Panc1 (cell line): ENCODE measurements around the gene ARAF. TPM values are rescaled to one million over a fixed set of nuclear protein-coding genes. Genes with fewer than 3 reads are reported as not detected.

ENCODE experiments used
- ATAC-seq: fragments of 200-7000 bp; cut with Tn5 transposase; 2 replicates; pipeline ENCODE4 v1.9.1; 2020; ENCODE audit warnings: mild to moderate bottlenecking, moderate library complexity
- BruUV-seq: library from RNA; stranded (reverse); fragments of 400-500 nt; replicated peaks from 2 replicates; lab custom pipeline; 2021; lab: Mats Ljungman, UMichigan
- CTCF ChIA-PET: fragments of 300-600 bp; sonication (Branson Sonifier 250); formaldehyde crosslinking; loops from one replicate; lab custom pipeline; 2022; ENCODE audit warnings: antibody characterized with exemption; lab: Charles Lee
- POLR2A ChIA-PET: fragments of 300-600 bp; sonication (Branson Sonifier 250); formaldehyde crosslinking; loops from one replicate; lab custom pipeline; 2022; ENCODE audit warnings: antibody characterized with exemption; lab: Charles Lee
- DNase-seq: peaks from one replicate; pipeline ENCODE4 v3.0.0-alpha.2; 2010; ENCODE audit warnings: low read depth, low spot score
- H3K27ac ChIP-seq: 2 replicates; pipeline ENCODE4 v1.5.1; 2011; ENCODE audit warnings: mild to moderate bottlenecking, low read length, inconsistent platforms
- H3K27me3 ChIP-seq: fragments of 200-500 bp; sonication (Bioruptor generic); 2 replicates; pipeline ENCODE4 v1.6.0; 2014; ENCODE audit warnings: low read length, inconsistent platforms; ENCODE audit not compliant: control insufficient read depth, insufficient read depth
- H3K36me3 ChIP-seq: fragments of 200-500 bp; sonication (Bioruptor generic); 2 replicates; pipeline ENCODE4 v1.5.1; 2014; ENCODE audit warnings: inconsistent platforms, mild to moderate bottlenecking, low read length, moderate library complexity; ENCODE audit not compliant: control insufficient read depth, insufficient read depth
- H3K4me1 ChIP-seq: 2 replicates; pipeline ENCODE4 v1.5.1; 2011; ENCODE audit warnings: inconsistent platforms, mild to moderate bottlenecking, low read length, moderate library complexity; ENCODE audit not compliant: control insufficient read depth, insufficient read depth
- H3K4me3 ChIP-seq, 2 experiments: 2 replicates each; pipeline ENCODE4 v1.5.1; 2011 to 2012; ENCODE audit warnings: low read depth in 2 of 2, low read length in 2 of 2, mild to moderate bottlenecking in 2 of 2, inconsistent platforms in 1 of 2, moderate library complexity in 1 of 2
- H3K9me3 ChIP-seq: fragments of 200-500 bp; sonication (Bioruptor generic); 2 replicates; pipeline ENCODE4 v1.5.1; 2014; ENCODE audit warnings: low read depth, mild to moderate bottlenecking, inconsistent platforms, low read length, moderate library complexity; ENCODE audit not compliant: control insufficient read depth, insufficient read depth
- POLR2AphosphoS5 ChIP-seq: IDR thresholded peaks from 2 replicates; pipeline ENCODE4 v1.6.1; 2012; ENCODE audit warnings: mild to moderate bottlenecking, low read depth, low read length, moderate library complexity
- SIN3A ChIP-seq: IDR thresholded peaks from 2 replicates; pipeline ENCODE4 v1.6.1; 2012; ENCODE audit warnings: low read depth, mild to moderate bottlenecking, low read length, moderate library complexity, borderline replicate concordance; ENCODE audit not compliant: insufficient read depth
- TCF7L2 ChIP-seq: IDR thresholded peaks from 2 replicates; pipeline ENCODE4 v1.6.1; 2011; ENCODE audit warnings: mild to moderate bottlenecking, low read depth, low read length, inconsistent platforms
- in situ Hi-C: cut with HindIII; loops from 2 replicates; pipeline ENCODE4 v1.10.0; 2016; ENCODE audit warnings: low sequenced_read_pairs, low pct_unique_long_range_greater_than_20kb
- intact Hi-C: fragments of 100-400 bp; cut with micrococcal nuclease; formaldehyde crosslinking; loops from one replicate; pipeline ENCODE4 v1.10.0; 2022; ENCODE audit not compliant: unreplicated experiment
- total RNA-seq: library from RNA; stranded (reverse); gene quantifications from one replicate; pipeline ENCODE4 v1.2.1, GENCODE V29; 2021; ENCODE audit not compliant: unreplicated experiment
- TF ChIP-seq, protein P1 (sequence below), 2 experiments: IDR thresholded peaks; 2 replicates each; pipeline ENCODE4 v1.6.1; 2011 to 2012; ENCODE audit warnings: low read depth in 2 of 2, control low read depth in 1 of 2, low read length in 1 of 2, mild to moderate bottlenecking in 1 of 2, moderate library complexity in 1 of 2; ENCODE audit not compliant: insufficient read depth in 1 of 2
- TF ChIP-seq, protein P2 (sequence below): fragments of 450-650 bp; IDR thresholded peaks from 2 replicates; pipeline ENCODE4 v1.5.1; 2017; ENCODE audit warnings: mild to moderate bottlenecking

ARAF gene
- total RNA-seq, 1 experiment from 2014 or later, result 87.9 TPM

DNA sequence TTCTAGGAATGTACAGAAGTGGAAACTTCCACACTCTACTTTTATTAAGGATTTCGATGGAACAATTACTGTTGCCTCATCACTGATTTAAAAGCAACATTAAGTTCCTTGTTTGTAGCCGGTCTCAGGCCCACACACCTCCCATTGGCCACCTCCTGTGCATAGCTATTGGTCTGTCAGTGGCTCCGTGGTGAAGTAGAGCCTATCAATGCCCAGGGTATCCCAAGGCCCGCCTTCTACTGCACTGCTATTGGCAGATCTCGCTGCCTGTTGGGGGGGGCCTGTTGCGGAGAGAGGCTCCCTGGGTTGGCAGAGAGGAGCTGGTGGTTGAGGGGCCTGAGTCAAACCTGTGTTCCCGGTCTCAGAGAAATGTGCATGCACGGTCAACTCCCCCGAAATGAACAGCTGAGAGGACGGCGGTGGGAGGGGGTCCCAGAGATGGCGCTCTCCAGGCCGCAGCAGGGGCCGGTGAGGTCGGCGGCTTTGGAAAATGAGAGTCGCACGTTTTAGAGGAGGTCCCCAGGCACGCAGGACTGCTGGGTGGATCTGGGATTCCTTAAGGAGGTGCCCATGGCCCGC lies 4.9 kb upstream of the ARAF start:
- in situ Hi-C loops, result no loop called here
- intact Hi-C loops, result no loop called here
- CTCF ChIA-PET, result interaction anchor here (0.7 kb wide), 1 partner anchor 92 kb away, joined by 5 read pairs; no protein-coding TSS in a partner anchor
- BruUV-seq, result no TSS peak
- Histone ChIP-seq H3K9me3 (no peaks in the 10 kb centered on the region), H3K36me3 (no peaks in the 10 kb centered on the region), H3K27ac (peak overlapping the region; percentile 78), H3K4me3 (peak overlapping the region; percentile 46 to 59), H3K27me3 (no peaks in the 10 kb centered on the region), H3K4me1 (peaks cover 10% of the 10 kb centered on the region; the same call in 1 of the 2 replicates)
- POLR2A ChIA-PET, result interaction anchor here (0.6 to 0.7 kb wide), 4 partner anchors 8 to 719 kb away, joined by 3 to 6 read pairs (median 3); partner anchors contain the start of gene RP2
- ATAC-seq, result peak; percentile 95
- TF ChIP-seq TCF7L2 (peak; percentile 35; the same call in 1 of the 2 replicates), POLR2AphosphoS5 (peak; percentile 69; the same call in 1 of the 2 replicates), SIN3A (no peak)
- TF ChIP-seq, protein P1, sequence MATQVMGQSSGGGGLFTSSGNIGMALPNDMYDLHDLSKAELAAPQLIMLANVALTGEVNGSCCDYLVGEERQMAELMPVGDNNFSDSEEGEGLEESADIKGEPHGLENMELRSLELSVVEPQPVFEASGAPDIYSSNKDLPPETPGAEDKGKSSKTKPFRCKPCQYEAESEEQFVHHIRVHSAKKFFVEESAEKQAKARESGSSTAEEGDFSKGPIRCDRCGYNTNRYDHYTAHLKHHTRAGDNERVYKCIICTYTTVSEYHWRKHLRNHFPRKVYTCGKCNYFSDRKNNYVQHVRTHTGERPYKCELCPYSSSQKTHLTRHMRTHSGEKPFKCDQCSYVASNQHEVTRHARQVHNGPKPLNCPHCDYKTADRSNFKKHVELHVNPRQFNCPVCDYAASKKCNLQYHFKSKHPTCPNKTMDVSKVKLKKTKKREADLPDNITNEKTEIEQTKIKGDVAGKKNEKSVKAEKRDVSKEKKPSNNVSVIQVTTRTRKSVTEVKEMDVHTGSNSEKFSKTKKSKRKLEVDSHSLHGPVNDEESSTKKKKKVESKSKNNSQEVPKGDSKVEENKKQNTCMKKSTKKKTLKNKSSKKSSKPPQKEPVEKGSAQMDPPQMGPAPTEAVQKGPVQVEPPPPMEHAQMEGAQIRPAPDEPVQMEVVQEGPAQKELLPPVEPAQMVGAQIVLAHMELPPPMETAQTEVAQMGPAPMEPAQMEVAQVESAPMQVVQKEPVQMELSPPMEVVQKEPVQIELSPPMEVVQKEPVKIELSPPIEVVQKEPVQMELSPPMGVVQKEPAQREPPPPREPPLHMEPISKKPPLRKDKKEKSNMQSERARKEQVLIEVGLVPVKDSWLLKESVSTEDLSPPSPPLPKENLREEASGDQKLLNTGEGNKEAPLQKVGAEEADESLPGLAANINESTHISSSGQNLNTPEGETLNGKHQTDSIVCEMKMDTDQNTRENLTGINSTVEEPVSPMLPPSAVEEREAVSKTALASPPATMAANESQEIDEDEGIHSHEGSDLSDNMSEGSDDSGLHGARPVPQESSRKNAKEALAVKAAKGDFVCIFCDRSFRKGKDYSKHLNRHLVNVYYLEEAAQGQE (IDR thresholded peaks at IDR 0.05; ENCODE audit: insufficient read depth in 1 of 2, low read depth in 2 of 2, low read length in 1 of 2), result no peak
- TF ChIP-seq, protein P2, sequence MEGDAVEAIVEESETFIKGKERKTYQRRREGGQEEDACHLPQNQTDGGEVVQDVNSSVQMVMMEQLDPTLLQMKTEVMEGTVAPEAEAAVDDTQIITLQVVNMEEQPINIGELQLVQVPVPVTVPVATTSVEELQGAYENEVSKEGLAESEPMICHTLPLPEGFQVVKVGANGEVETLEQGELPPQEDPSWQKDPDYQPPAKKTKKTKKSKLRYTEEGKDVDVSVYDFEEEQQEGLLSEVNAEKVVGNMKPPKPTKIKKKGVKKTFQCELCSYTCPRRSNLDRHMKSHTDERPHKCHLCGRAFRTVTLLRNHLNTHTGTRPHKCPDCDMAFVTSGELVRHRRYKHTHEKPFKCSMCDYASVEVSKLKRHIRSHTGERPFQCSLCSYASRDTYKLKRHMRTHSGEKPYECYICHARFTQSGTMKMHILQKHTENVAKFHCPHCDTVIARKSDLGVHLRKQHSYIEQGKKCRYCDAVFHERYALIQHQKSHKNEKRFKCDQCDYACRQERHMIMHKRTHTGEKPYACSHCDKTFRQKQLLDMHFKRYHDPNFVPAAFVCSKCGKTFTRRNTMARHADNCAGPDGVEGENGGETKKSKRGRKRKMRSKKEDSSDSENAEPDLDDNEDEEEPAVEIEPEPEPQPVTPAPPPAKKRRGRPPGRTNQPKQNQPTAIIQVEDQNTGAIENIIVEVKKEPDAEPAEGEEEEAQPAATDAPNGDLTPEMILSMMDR, result no peak
- peak; percentile 74 for DNase-seq

DNA sequence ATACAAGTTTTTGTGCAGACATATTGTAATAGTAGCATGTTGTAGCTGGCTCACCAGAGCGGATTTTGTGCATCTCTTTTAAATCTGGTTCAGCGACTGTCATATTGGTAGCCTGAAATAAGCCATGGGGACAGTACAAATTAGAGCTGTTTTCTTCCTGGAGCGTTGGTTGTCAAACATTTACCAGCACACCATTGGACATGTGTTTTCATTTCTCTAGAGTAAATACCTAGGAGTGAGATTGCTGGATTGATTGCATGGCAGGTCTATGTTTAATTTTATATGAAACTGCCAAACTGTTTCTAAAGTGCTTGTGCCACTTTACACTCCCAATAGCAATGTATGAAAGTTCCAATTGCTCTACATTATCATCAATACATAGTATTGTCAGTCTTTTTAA lies 2.6 kb upstream of the ARAF start:
- BruUV-seq, result no TSS peak
- ATAC-seq (no peak), DNase-seq (no peak)
- intact Hi-C loops (no loop called here), in situ Hi-C loops (no loop called here)
- TF ChIP-seq, protein P1 (IDR thresholded peaks at IDR 0.05; ENCODE audit: insufficient read depth in 1 of 2, low read depth in 2 of 2, low read length in 1 of 2), result no peak
- TF ChIP-seq, protein P2, result no peak
- TF ChIP-seq POLR2AphosphoS5 (no peak), TCF7L2 (no peak), SIN3A (no peak)
- no peaks in the 10 kb centered on the region for H3K36me3 ChIP-seq
- H3K27ac ChIP-seq, result no peak overlapping the region
- H3K4me3 ChIP-seq, result no peak overlapping the region
- POLR2A ChIA-PET, result no interaction called here
- H3K27me3 ChIP-seq, result no peaks in the 10 kb centered on the region
- no peaks in the 10 kb centered on the region for H3K9me3 ChIP-seq
- H3K4me1 ChIP-seq, result peaks cover 10% of the 10 kb centered on the region; the same call in 1 of the 2 replicates
- CTCF ChIA-PET, result no interaction called here
